HepG2 (cell line): Measurements from ENCODE around the gene RARA. TPM values are rescaled to one million over a fixed set of nuclear protein-coding genes. Genes with fewer than 3 reads are reported as not detected.
A peak's percentile ranks its signal among the peaks of the same experiment; 100 is the strongest.

Source experiments
- BHLHE40 ChIP-seq: IDR thresholded peaks from 2 replicates; pipeline ENCODE4 v1.6.1; 2011; ENCODE audit warnings: low read length, improper control_type of control experiment
- FOXK1 ChIP-seq: sonication (generic); formaldehyde crosslinking; IDR thresholded peaks from 2 replicates; pipeline ENCODE4 v1.4.0; 2020; ENCODE audit warnings: low read depth, missing genetic modification reagents, borderline replicate concordance
- FOXK2 ChIP-seq: fragments of 450-650 bp; IDR thresholded peaks from 2 replicates; pipeline ENCODE4 v1.6.1; 2016
- GTF2F1 ChIP-seq: fragments of 150-350 bp; IDR thresholded peaks from 2 replicates; pipeline ENCODE4 v1.6.1; 2014; ENCODE audit warnings: low read length
- HNRNPH1 ChIP-seq: fragments of 200-400 bp; formaldehyde crosslinking; optimal IDR thresholded peaks from 2 replicates; pipeline ENCODE3; 2017; ENCODE audit warnings: mild to moderate bottlenecking, low read depth, low read length
- KDM6A ChIP-seq: IDR thresholded peaks from 2 replicates; pipeline ENCODE4 v1.6.1; 2016; ENCODE audit warnings: low read depth
- TP53 ChIP-seq: sonication (generic); formaldehyde crosslinking; conservative IDR thresholded peaks from 2 replicates; pipeline ENCODE4 v1.4.0; 2020; ENCODE audit warnings: missing genetic modification reagents
- TSC22D2 ChIP-seq: sonication (generic); formaldehyde crosslinking; IDR thresholded peaks from 2 replicates; pipeline ENCODE4 v1.5.1; 2020; ENCODE audit warnings: missing genetic modification reagents, mild to moderate bottlenecking, borderline replicate concordance
- ZNF124 ChIP-seq: sonication (generic); formaldehyde crosslinking; IDR thresholded peaks from 2 replicates; pipeline ENCODE4 v1.4.0; 2020; ENCODE audit warnings: missing genetic modification reagents
- ZNF549 ChIP-seq: sonication (generic); formaldehyde crosslinking; IDR thresholded peaks from 2 replicates; pipeline ENCODE4 v1.5.0; 2020; ENCODE audit warnings: missing genetic modification reagents
- polyA plus RNA-seq, 8 experiments: library from polyadenylated mRNA; depleted of rRNA in 3 of 8; stranded (reverse) in 7 of 8; unstranded in 1 of 8; fragments of >200 nt; fragmentation: Illumina TruSeq in 4 of 8; extraction: Trizol in 4 of 8; gene quantifications; 2 replicates each; pipeline versions ENCODE4 v1.2.1 to v1.2.3, GENCODE V29; 2011 to 2016; ENCODE audit warnings: low read depth in 4 of 8, missing spikeins in 1 of 8, mixed read lengths in 1 of 8; ENCODE audit not compliant: insufficient read depth in 1 of 8
- total RNA-seq, 5 experiments: library from RNA; depleted of rRNA; stranded (reverse); fragments of >200 nt; fragmentation: Illumina TruSeq; extraction: Trizol; gene quantifications; 2 replicates each; pipeline ENCODE4 v1.2.3, GENCODE V29; 2016; ENCODE audit warnings: low read depth in 1 of 5
- TF ChIP-seq, protein P1 (sequence below): sonication (generic); formaldehyde crosslinking; IDR thresholded peaks from 2 replicates; pipeline ENCODE4 v1.8.0; 2023; ENCODE audit warnings: mild to moderate bottlenecking, missing genetic modification reagents
- TF ChIP-seq, protein P2 (sequence below): sonication (generic); formaldehyde crosslinking; IDR thresholded peaks from 2 replicates; pipeline ENCODE4 v1.5.0; 2020; ENCODE audit warnings: missing genetic modification reagents, mild to moderate bottlenecking, borderline replicate concordance
- TF ChIP-seq, protein P3 (sequence below): sonication (generic); formaldehyde crosslinking; IDR thresholded peaks from 2 replicates; pipeline ENCODE4 v1.4.0; 2020; ENCODE audit warnings: mild to moderate bottlenecking, missing genetic modification reagents, borderline replicate concordance
- TF ChIP-seq, protein P4 (sequence below), 2 experiments: IDR thresholded peaks; 2 replicates each; pipeline ENCODE4 v1.6.1; 2011 to 2012; ENCODE audit warnings: low read length in 2 of 2, borderline replicate concordance in 1 of 2, low read depth in 1 of 2, mild to moderate bottlenecking in 1 of 2, moderate library complexity in 1 of 2
- TF ChIP-seq, protein P5 (sequence below): sonication (generic); formaldehyde crosslinking; IDR thresholded peaks from 2 replicates; pipeline ENCODE4 v1.8.1; 2022; ENCODE audit warnings: low read depth, mild to moderate bottlenecking, missing genetic modification reagents

RARA gene
- total and polyA plus RNA-seq, 2 of the 13 experiments (the other 11 are each of a cell fraction or from before 2014, with no cell fraction given), result 6.4 to 8.6 TPM

DNA sequence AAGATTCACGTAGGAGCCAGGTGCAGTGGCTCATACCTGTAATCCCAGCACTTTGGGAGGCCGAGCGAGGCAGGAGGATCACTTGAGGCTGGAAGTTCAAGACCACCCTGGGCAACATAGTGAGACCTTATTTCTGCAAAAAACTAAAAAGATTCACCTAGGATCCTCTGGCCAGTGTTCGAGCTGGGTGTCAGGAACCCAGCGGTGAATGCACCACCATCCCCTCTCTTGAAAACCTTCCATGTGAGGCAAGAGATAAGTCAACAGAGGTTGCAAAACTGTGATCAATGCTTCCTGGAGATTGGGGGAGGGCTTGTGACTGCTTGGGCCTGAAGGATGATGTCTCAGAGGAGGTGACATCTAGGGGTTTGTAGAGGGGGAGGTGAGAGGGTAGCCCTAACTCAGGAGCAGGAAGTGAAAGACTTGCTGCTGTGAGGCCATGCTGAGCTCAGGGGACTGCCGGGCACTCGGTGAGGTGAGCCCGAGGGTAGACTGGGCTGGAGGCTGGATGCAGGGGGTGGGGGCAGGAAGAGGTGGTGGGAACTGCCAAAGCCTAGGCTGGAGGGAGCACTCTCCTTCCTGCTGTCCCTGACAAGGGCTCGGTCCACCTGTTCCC, 43.9 kb downstream of the RARA start (continued):
- TF ChIP-seq, protein P1, sequence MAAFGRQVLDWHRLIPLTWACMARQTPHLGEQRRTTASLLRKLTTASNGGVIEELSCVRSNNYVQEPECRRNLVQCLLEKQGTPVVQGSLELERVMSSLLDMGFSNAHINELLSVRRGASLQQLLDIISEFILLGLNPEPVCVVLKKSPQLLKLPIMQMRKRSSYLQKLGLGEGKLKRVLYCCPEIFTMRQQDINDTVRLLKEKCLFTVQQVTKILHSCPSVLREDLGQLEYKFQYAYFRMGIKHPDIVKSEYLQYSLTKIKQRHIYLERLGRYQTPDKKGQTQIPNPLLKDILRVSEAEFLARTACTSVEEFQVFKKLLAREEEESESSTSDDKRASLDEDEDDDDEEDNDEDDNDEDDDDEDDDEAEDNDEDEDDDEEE (CRISPR knock-in tag), result no peak
- TF ChIP-seq ZNF124 (CRISPR knock-in tag) (no peak; the same call in 1 of the 2 replicates), TP53 (CRISPR knock-in tag) (no peak), TSC22D2 (CRISPR knock-in tag) (no peak), FOXK2 (no peak), GTF2F1 (no peak), HNRNPH1 (no peak), BHLHE40 (peak; percentile 38; the same call in 1 of the 2 replicates), ZNF549 (CRISPR knock-in tag) (no peak), FOXK1 (CRISPR knock-in tag) (peak; percentile 91; the same call in 1 of the 2 replicates), KDM6A (CRISPR knock-in tag) (peak; percentile 82)
- TF ChIP-seq, protein P2, sequence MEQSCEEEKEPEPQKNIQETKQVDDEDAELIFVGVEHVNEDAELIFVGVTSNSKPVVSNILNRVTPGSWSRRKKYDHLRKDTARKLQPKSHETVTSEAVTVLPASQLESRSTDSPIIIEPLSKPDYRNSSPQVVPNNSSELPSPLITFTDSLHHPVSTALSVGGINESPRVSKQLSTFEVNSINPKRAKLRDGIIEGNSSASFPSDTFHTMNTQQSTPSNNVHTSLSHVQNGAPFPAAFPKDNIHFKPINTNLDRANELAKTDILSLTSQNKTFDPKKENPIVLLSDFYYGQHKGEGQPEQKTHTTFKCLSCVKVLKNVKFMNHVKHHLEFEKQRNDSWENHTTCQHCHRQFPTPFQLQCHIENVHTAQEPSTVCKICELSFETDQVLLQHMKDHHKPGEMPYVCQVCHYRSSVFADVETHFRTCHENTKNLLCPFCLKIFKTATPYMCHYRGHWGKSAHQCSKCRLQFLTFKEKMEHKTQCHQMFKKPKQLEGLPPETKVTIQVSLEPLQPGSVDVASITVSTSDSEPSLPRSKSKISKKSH (CRISPR knock-in tag), result no peak
- TF ChIP-seq, protein P3, sequence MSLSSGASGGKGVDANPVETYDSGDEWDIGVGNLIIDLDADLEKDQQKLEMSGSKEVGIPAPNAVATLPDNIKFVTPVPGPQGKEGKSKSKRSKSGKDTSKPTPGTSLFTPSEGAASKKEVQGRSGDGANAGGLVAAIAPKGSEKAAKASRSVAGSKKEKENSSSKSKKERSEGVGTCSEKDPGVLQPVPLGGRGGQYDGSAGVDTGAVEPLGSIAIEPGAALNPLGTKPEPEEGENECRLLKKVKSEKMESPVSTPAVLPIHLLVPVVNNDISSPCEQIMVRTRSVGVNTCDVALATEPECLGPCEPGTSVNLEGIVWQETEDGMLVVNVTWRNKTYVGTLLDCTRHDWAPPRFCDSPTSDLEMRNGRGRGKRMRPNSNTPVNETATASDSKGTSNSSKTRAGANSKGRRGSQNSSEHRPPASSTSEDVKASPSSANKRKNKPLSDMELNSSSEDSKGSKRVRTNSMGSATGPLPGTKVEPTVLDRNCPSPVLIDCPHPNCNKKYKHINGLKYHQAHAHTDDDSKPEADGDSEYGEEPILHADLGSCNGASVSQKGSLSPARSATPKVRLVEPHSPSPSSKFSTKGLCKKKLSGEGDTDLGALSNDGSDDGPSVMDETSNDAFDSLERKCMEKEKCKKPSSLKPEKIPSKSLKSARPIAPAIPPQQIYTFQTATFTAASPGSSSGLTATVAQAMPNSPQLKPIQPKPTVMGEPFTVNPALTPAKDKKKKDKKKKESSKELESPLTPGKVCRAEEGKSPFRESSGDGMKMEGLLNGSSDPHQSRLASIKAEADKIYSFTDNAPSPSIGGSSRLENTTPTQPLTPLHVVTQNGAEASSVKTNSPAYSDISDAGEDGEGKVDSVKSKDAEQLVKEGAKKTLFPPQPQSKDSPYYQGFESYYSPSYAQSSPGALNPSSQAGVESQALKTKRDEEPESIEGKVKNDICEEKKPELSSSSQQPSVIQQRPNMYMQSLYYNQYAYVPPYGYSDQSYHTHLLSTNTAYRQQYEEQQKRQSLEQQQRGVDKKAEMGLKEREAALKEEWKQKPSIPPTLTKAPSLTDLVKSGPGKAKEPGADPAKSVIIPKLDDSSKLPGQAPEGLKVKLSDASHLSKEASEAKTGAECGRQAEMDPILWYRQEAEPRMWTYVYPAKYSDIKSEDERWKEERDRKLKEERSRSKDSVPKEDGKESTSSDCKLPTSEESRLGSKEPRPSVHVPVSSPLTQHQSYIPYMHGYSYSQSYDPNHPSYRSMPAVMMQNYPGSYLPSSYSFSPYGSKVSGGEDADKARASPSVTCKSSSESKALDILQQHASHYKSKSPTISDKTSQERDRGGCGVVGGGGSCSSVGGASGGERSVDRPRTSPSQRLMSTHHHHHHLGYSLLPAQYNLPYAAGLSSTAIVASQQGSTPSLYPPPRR (CRISPR knock-in tag), result peak; percentile 91
- TF ChIP-seq, protein P4, sequence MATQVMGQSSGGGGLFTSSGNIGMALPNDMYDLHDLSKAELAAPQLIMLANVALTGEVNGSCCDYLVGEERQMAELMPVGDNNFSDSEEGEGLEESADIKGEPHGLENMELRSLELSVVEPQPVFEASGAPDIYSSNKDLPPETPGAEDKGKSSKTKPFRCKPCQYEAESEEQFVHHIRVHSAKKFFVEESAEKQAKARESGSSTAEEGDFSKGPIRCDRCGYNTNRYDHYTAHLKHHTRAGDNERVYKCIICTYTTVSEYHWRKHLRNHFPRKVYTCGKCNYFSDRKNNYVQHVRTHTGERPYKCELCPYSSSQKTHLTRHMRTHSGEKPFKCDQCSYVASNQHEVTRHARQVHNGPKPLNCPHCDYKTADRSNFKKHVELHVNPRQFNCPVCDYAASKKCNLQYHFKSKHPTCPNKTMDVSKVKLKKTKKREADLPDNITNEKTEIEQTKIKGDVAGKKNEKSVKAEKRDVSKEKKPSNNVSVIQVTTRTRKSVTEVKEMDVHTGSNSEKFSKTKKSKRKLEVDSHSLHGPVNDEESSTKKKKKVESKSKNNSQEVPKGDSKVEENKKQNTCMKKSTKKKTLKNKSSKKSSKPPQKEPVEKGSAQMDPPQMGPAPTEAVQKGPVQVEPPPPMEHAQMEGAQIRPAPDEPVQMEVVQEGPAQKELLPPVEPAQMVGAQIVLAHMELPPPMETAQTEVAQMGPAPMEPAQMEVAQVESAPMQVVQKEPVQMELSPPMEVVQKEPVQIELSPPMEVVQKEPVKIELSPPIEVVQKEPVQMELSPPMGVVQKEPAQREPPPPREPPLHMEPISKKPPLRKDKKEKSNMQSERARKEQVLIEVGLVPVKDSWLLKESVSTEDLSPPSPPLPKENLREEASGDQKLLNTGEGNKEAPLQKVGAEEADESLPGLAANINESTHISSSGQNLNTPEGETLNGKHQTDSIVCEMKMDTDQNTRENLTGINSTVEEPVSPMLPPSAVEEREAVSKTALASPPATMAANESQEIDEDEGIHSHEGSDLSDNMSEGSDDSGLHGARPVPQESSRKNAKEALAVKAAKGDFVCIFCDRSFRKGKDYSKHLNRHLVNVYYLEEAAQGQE (IDR thresholded peaks at IDR 0.05; ENCODE audit: borderline replicate concordance in 1 of 2, low read depth in 1 of 2, low read length in 2 of 2), result peak in 1 of 2 experiments; percentile 60; a peak in 1 of 4 replicates
- TF ChIP-seq, protein P5, sequence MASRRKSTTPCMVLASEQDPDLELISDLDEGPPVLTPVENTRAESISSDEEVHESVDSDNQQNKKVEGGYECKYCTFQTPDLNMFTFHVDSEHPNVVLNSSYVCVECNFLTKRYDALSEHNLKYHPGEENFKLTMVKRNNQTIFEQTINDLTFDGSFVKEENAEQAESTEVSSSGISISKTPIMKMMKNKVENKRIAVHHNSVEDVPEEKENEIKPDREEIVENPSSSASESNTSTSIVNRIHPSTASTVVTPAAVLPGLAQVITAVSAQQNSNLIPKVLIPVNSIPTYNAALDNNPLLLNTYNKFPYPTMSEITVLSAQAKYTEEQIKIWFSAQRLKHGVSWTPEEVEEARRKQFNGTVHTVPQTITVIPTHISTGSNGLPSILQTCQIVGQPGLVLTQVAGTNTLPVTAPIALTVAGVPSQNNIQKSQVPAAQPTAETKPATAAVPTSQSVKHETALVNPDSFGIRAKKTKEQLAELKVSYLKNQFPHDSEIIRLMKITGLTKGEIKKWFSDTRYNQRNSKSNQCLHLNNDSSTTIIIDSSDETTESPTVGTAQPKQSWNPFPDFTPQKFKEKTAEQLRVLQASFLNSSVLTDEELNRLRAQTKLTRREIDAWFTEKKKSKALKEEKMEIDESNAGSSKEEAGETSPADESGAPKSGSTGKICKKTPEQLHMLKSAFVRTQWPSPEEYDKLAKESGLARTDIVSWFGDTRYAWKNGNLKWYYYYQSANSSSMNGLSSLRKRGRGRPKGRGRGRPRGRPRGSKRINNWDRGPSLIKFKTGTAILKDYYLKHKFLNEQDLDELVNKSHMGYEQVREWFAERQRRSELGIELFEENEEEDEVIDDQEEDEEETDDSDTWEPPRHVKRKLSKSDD (CRISPR knock-in tag), result peak; percentile 91
